ENCODE results near the gene WRAP73.
"Not testable (repeated sequence)": the region's sequence is repeated elsewhere in the genome, so short reads cannot be mapped to it uniquely, and the experiment has no call there.

The WRAP73 gene

GRCh38 chr1:3593745-3594144, 56.2 kb downstream of the WRAP73 start:
- DNase-seq: no peak

DNA sequence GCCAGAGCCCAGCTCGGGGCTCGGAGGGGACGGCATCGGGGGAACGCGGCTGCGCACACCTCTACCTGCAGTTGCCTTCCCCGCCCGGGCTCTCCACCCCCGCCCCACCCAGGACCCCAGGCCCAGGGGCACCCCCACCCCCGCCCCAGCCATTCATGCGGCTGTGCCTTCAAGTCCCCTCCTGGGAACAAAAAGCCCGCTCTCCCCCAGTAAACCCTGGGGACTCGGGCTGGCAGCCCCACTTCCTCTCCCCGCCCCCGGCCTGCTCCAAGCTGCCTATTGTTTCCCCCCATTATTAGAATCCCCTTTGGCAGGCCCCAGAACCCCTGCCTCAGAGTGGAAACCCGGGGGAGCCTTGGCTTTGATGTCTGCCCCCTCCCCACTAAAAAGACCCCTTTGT, 56.6 kb downstream of the WRAP73 start:
- DNase-seq: no peak

DNA sequence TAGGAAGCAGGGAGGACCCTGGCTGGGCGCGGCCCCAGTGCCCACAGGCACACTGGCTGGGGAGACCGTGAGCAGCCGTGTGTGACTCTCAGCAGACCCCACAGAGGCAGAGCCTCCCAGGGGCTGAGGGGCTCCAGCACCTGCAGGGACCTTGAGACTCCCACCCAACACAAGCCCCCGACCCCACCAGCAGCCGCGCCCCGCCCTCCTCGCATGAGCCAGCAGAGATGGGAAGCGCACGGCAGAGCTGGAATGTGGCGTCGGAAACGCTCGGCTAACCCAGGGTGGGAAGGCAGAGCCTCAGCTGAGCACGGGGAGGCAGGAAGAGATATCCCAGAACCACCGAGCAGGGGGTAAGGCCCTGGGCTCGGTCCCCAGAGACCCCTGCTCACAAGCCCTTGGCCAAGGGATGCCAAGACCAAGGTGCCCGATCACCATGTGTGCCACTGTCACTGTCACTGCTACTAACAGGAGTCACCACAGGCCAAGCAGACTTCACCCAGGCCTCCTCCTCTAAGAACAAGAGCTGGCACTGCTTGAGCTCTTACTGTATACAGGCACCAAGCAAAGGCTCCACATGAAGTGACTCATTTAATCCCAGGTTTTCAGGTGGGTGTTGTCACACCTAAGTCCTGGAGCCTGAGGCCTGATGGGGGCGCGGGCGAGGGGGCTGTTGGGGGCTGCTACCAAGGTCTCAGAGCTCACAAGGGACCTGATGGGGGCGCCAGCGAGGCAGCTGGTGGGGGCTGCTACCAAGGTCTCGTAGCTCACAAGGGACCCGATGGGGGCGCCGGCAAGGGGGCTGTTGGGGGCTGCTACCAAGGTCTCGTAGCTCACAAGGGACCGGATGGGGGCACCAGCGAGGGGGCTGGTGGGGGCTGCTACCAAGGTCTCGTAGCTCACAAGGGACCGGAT, 58.7 kb downstream of the WRAP73 start:
- DNase-seq: no peak

DNA sequence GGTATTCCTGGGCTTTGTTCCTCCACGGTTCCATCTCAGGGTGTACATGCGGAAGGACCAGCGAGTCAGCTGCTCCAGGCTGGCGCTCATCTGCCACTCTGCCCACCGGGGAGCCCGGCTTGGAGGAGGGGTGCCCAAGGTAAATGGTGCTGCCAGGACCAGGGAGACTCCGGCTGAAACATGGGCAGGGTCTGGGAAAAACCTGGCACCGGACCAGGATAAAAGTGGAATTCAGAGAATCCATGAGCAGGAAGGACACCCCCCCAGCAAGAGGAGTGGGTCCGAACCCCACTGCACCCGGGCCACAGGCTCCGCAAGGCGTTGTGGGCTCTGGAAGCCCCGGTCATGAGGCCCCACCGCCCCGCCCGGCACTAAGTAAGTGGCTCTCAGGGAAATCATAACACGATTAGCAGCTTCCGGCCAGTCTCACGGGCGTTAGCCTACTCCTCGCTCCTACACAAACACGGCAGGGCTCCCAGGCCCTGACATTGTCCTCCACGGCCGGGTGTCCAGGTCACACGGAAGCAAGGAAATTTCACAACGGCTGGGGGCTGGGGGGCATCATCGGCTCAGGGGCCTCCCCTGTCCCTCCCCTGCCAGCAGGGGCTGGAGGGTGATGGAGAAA, 59.7 kb downstream of the WRAP73 start:
- DNase-seq: no peak

DNA sequence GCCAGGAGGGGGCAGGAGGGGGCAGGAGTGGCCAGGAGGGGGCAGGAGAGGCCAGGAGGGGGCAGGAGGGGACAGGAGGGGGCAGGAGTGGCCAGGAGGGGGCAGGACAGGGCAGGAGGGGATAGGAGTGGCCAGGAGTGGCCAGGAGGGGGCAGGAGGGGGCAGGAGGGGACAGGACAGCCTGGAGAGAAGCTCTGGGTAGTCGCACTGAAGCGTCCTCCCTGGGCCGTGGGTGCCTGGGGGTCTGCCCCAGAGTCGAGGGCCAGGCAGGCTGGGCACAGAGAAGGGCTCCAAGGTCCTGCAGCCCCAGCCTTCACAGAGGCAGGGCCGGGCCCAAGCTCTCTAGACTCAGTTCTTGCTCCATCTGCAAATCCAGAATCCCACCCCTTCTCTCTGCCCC, 61.5 kb downstream of the WRAP73 start:
- no peak for DNase-seq

DNA sequence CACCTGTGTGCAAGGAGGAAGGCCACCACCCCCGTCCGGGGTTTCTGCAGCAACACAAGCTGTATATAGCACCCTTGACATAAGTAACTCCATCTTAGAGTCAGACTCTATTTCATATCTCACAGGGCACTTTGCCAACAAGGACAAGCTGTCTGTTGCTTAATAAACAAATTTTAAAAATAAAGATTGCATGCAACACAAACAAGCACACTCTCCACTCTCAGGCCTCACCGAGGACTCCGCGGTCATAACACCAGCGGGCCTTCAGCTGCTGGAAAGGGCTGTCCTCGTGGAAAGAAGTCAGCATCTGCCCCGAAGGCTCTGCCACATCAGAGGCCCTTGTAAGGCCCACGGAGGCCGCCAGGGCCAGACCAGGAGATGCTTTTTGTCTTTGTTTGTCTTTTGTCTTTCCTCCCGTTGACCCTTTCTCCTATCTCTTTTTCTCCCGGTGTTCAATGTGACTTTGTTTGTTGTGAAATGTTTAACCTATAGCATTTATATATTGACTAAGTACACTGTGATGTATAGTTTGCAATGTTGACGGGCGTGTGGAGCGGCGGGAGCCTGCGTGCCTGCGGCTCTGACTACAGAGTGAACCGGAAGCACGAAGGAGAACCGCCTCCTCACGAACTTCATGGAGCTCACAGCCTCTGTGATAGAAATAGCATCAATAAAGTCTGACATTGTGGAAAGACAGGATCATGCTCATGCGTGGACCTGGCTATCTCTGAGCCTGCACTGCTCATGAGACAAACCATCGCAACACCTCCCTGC, 62.7 kb downstream of the WRAP73 start:
- DNase-seq: no peak

- DNase-seq: no peak
Observed at GRCh38 chr1:3585940-3586568, 63.8 kb downstream of the WRAP73 start.

- not testable (repeated sequence) for DNase-seq
Observed at GRCh38 chr1:3585353-3585868, 64.5 kb downstream of the WRAP73 start.

GRCh38 chr1:3584915-3585314, 65.0 kb downstream of the WRAP73 start:
- no peak for DNase-seq

- not testable (repeated sequence) for DNase-seq
Observed at GRCh38 chr1:3583751-3584150, 66.2 kb downstream of the WRAP73 start.

- no peak for DNase-seq
Observed at GRCh38 chr1:3581296-3582036, 68.4 kb downstream of the WRAP73 start.

Measured in KG1 (cell line).